IMR-90 (cell line): ENCODE data around the gene SLC9A9. TPM values are rescaled to one million over a fixed set of nuclear protein-coding genes. Genes with fewer than 3 reads are reported as not detected.

Experiments used
- ATAC-seq: fragments of 200-7000 bp; cut with Tn5 transposase; 2 replicates; pipeline ENCODE4 v1.9.1; 2020; ENCODE audit warnings: low read depth, mild to moderate bottlenecking, moderate library complexity
- BruUV-seq: library from RNA; stranded (reverse); fragments of 400-500 nt; replicated peaks from 2 replicates; lab custom pipeline; 2021; lab: Mats Ljungman, UMichigan
- CTCF ChIA-PET: fragments of 300-600 bp; formaldehyde crosslinking; extraction: SDS; loops from one replicate; lab custom pipeline; 2021; ENCODE audit warnings: antibody characterized with exemption; lab: Yijun Ruan, JAX
- POLR2A ChIA-PET: fragments of 300-600 bp; sonication (Branson Sonifier 250); formaldehyde crosslinking; loops from one replicate; lab custom pipeline; 2022; ENCODE audit warnings: antibody characterized with exemption; ENCODE audit not compliant: unreplicated experiment; lab: Charles Lee
- DNase-seq: peaks from one replicate; pipeline ENCODE4 v3.0.0; 2013
- H2AFZ ChIP-seq: replicated peaks from 2 replicates; pipeline ENCODE3; 2013; ENCODE audit warnings: low read length, mild to moderate bottlenecking; ENCODE audit not compliant: poor library complexity
- H2AK5ac ChIP-seq: 2 replicates; pipeline ENCODE4 v1.6.1; 2013; ENCODE audit warnings: low read depth, low read length, inconsistent platforms
- H2AK9ac ChIP-seq: replicated peaks from 2 replicates; pipeline ENCODE3; 2013; ENCODE audit warnings: mild to moderate bottlenecking, low read depth, low read length, moderate library complexity; ENCODE audit not compliant: poor library complexity
- H2BK120ac ChIP-seq: 2 replicates; pipeline ENCODE4 v1.6.1; 2013; ENCODE audit warnings: low read depth, low read length, inconsistent platforms
- H2BK15ac ChIP-seq: 3 replicates; pipeline ENCODE4 v1.6.1; 2013; ENCODE audit warnings: low read depth, low read length, inconsistent platforms
- H2BK20ac ChIP-seq: 2 replicates; pipeline ENCODE4 v1.6.1; 2013; ENCODE audit warnings: low read depth, mild to moderate bottlenecking, inconsistent platforms, low read length, moderate library complexity
- H2BK5ac ChIP-seq: 2 replicates; pipeline ENCODE4 v1.6.1; 2013; ENCODE audit warnings: mild to moderate bottlenecking, low read depth, low read length, inconsistent platforms; ENCODE audit not compliant: poor library complexity, severe bottlenecking
- H3K14ac ChIP-seq: replicated peaks from 2 replicates; pipeline ENCODE4 v1.6.1; 2013; ENCODE audit warnings: low read depth, low read length, inconsistent platforms
- H3K18ac ChIP-seq: 2 replicates; pipeline ENCODE4 v1.6.1; 2013; ENCODE audit warnings: low read depth, low read length, control low read depth
- H3K23ac ChIP-seq: 2 replicates; pipeline ENCODE4 v1.6.1; 2013; ENCODE audit warnings: low read depth, low read length, inconsistent platforms
- H3K27ac ChIP-seq: 2 replicates; pipeline ENCODE4 v1.5.1; 2013; ENCODE audit warnings: mild to moderate bottlenecking, control low read depth, low read length; ENCODE audit not compliant: insufficient read depth
- H3K27me3 ChIP-seq: 2 replicates; pipeline ENCODE4 v1.6.1; 2013; ENCODE audit warnings: low read length; ENCODE audit not compliant: control insufficient read depth, insufficient read depth
- H3K36me3 ChIP-seq: 2 replicates; pipeline ENCODE4 v1.6.1; 2013; ENCODE audit warnings: low read length, mixed read lengths; ENCODE audit not compliant: control insufficient read depth, insufficient read depth
- H3K4ac ChIP-seq: 2 replicates; pipeline ENCODE4 v1.6.1; 2013; ENCODE audit warnings: low read depth, low read length, inconsistent platforms
- H3K4me1 ChIP-seq: 2 replicates; pipeline ENCODE4 v1.6.1; 2013; ENCODE audit warnings: low read length, mixed read lengths; ENCODE audit not compliant: control insufficient read depth, insufficient read depth
- H3K4me2 ChIP-seq: 2 replicates; pipeline ENCODE4 v1.6.1; 2013; ENCODE audit warnings: low read depth, mild to moderate bottlenecking, control low read depth, low read length, moderate library complexity
- H3K4me3 ChIP-seq: 2 replicates; pipeline ENCODE4 v1.5.1; 2013; ENCODE audit warnings: low read depth, mild to moderate bottlenecking, control low read depth, low read length, moderate library complexity; ENCODE audit not compliant: insufficient read depth
- H3K56ac ChIP-seq: 2 replicates; pipeline ENCODE4 v1.6.1; 2013; ENCODE audit warnings: low read length, inconsistent platforms; ENCODE audit not compliant: insufficient read depth; ENCODE audit errors: extremely low read depth
- H3K79me1 ChIP-seq, 2 experiments: 2 replicates each; pipeline ENCODE4 v1.6.1; 2013; ENCODE audit warnings: low read length in 2 of 2, inconsistent platforms in 1 of 2, low read depth in 1 of 2
- H3K9ac ChIP-seq: 2 replicates; pipeline ENCODE4 v1.6.1; 2013; ENCODE audit warnings: low read depth, low read length, control low read depth
- H3K9me1 ChIP-seq: 2 replicates; pipeline ENCODE4 v1.6.1; 2013; ENCODE audit warnings: low read length, inconsistent platforms; ENCODE audit not compliant: insufficient read depth
- H3K9me3 ChIP-seq: 2 replicates; pipeline ENCODE4 v1.6.1; 2013; ENCODE audit warnings: low read length; ENCODE audit not compliant: control insufficient read depth, insufficient read depth
- H4K20me1 ChIP-seq: 2 replicates; pipeline ENCODE4 v1.6.1; 2013; ENCODE audit warnings: low read length, inconsistent platforms; ENCODE audit not compliant: insufficient read depth
- H4K5ac ChIP-seq: 2 replicates; pipeline ENCODE4 v1.6.1; 2013; ENCODE audit warnings: mild to moderate bottlenecking, low read depth, low read length, control low read depth
- H4K8ac ChIP-seq, 2 experiments: 2 replicates each; pipeline ENCODE4 v1.6.1; 2013; ENCODE audit warnings: low read depth in 2 of 2, low read length in 2 of 2, control low read depth in 1 of 2, inconsistent platforms in 1 of 2
- H4K91ac ChIP-seq: 2 replicates; pipeline ENCODE4 v1.6.1; 2013; ENCODE audit warnings: low read depth, low read length, inconsistent platforms; ENCODE audit not compliant: insufficient read depth
- SMC3 ChIP-seq: fragments of 150-350 bp; IDR thresholded peaks from 2 replicates; pipeline ENCODE4 v1.6.1; 2016; ENCODE audit warnings: low read depth, mild to moderate bottlenecking, antibody characterized with exemption, low read length, moderate library complexity
- WGBS, 2 experiments: methylation state at CpG; one replicate each; pipeline versions ENCODE4 v1.1.5 to v1.1.7; 2013; ENCODE audit warnings: missing lambda C conversion rate in 2 of 2; ENCODE audit not compliant: insufficient read length in 1 of 2; ENCODE audit errors: extremely low coverage in 2 of 2; 5-methylcytosine and 5-hydroxymethylcytosine counted together
- dilution Hi-C: fragments of 300-500 bp; cut with HindIII; formaldehyde crosslinking; loops from one replicate; pipeline ENCODE4 v1.14.3; 2018; ENCODE audit warnings: low sequenced_read_pairs; ENCODE audit not compliant: unreplicated experiment
- in situ Hi-C: fragments of 300-500 bp; cut with MboI; formaldehyde crosslinking; loops from 3 replicates; pipeline ENCODE4 v1.14.3; 2019; ENCODE audit warnings: low sequenced_read_pairs, inconsistent platforms, mixed read lengths
- intact Hi-C: fragments of 100-400 bp; cut with micrococcal nuclease; formaldehyde crosslinking; loops from 2 replicates; pipeline ENCODE4 v1.10.0; 2022
- polyA plus RNA-seq, 3 experiments: library from polyadenylated mRNA; depleted of rRNA; stranded (reverse); fragments of >200 nt; gene quantifications; 2 replicates each; pipeline ENCODE4 v1.2.3, GENCODE V29; 2012; ENCODE audit warnings: low replicate concordance in 1 of 3
- total RNA-seq: library from RNA; depleted of rRNA; stranded (reverse); fragments of >200 nt; gene quantifications from 2 replicates; pipeline ENCODE4 v1.2.3, GENCODE V29; 2012

Gene SLC9A9
- total and polyA plus RNA-seq, 2 of the 4 experiments (the other 2 are of a cell fraction) = 1.4 to 2.3 TPM

DNA sequence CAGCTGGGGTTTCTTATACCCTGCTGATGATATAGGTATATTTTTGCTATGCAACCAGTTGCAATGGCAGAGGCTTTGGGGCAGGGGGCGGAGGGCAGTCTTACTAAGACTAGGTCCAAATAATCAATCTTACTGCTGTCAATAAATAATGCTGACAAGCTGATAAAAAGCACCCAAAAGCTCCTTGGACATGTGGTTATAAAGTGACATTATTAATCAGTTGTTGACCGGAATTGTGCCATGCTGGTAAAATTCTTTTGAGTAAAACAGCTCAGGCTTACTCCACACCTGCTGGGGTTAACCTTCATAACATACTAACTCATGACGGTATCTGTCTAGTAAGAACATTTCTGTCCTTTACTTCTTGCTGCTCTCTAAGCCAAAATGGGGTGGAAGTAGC lies 626.8 kb downstream of the SLC9A9 start:
- Histone ChIP-seq H3K9me1 (no peaks in the 10 kb centered on the region), H3K56ac (no peak overlapping the region), H2AFZ (no peak overlapping the region), H3K4me3 (no peak overlapping the region), H4K8ac (no peak overlapping the region), H3K4ac (no peak overlapping the region), H2AK9ac (no peak overlapping the region), H3K27me3 (no peaks in the 10 kb centered on the region), H2BK5ac (no peak overlapping the region), H2BK15ac (no peak overlapping the region), H3K4me2 (no peak overlapping the region), H3K9ac (no peak overlapping the region), H2BK120ac (no peak overlapping the region), H3K9me3 (no peaks in the 10 kb centered on the region), H3K36me3 (no peaks in the 10 kb centered on the region), H4K20me1 (no peaks in the 10 kb centered on the region), H3K79me1 (no peaks in the 10 kb centered on the region), H2BK20ac (no peak overlapping the region), H4K91ac (no peak overlapping the region), H3K4me1 (no peaks in the 10 kb centered on the region; the same call in 1 of the 2 replicates), H2AK5ac (no peak overlapping the region), H4K5ac (no peak overlapping the region), H3K18ac (no peak overlapping the region), H3K27ac (no peak overlapping the region), H3K23ac (no peak overlapping the region), H3K14ac (no peak overlapping the region)
- DNase-seq = no peak
- ChIA-PET CTCF (no interaction called here), POLR2A (no interaction called here)
- ATAC-seq = no peak
- intact Hi-C loops (no loop called here), dilution Hi-C loops (no loop called here), in situ Hi-C loops (no loop called here)
- TF ChIP-seq SMC3 = no peak
- WGBS, 2 experiments = no CpG with 5 or more reads among the region's 3 CpGs
- BruUV-seq = no TSS peak
